ENCODE measurements around the gene EXOSC9.
A peak's percentile ranks its signal among the peaks of the same experiment; 100 is the strongest.

Gene EXOSC9

GRCh38 chr4:121800638-121800960, 524 bp upstream of the EXOSC9 start:
- H3K79me2 ChIP-seq (ENCODE audit: insufficient read depth, low read length): peaks cover 43% of the 10 kb centered on the region
- peaks cover 9% of the 10 kb centered on the region; the same call in 1 of the 2 replicates for H3K36me3 ChIP-seq (ENCODE audit: insufficient read depth, low read length)
- H3K4me1 ChIP-seq (ENCODE audit: insufficient read depth, low read length, poor library complexity, severe bottlenecking): peaks cover 33% of the 10 kb centered on the region
- H2AFZ ChIP-seq (ENCODE audit: low read length): peak overlapping the region; percentile 98
- H4K20me1 ChIP-seq (ENCODE audit: insufficient read depth, low read length, poor library complexity, severe bottlenecking): peaks cover 21% of the 10 kb centered on the region
- no peaks in the 10 kb centered on the region for H3K9me2 ChIP-seq (replicated peaks; ENCODE audit: low read depth, low read length)
- peaks cover 7% of the 10 kb centered on the region for H3K27me3 ChIP-seq (ENCODE audit: insufficient read depth, low read length, poor library complexity, severe bottlenecking)
- no peaks in the 10 kb centered on the region for H3K9me3 ChIP-seq (ENCODE audit: insufficient read depth, low read depth, low read length)
- H3K9ac ChIP-seq (ENCODE audit: low read depth, low read length, poor library complexity, severe bottlenecking): peak overlapping the region; percentile 95
- peak overlapping the region; percentile 95 for H3K4me3 ChIP-seq (ENCODE audit: low read length, poor library complexity, severe bottlenecking)
- H3K4me2 ChIP-seq (ENCODE audit: low read depth, low read length, poor library complexity, severe bottlenecking): peak overlapping the region; percentile 75
- H3F3A ChIP-seq (ENCODE audit: low read depth): no peaks in the 10 kb centered on the region
- TF ChIP-seq EZH2phosphoT487 (IDR thresholded peaks at IDR 0.05; ENCODE audit: borderline replicate concordance) (no peak), CTCF (conservative IDR thresholded peaks at IDR 0.05; ENCODE audit: low read length) (no peak)

GRCh38 chr4:121801715-121802075, 572 bp downstream of the EXOSC9 start:
- Histone ChIP-seq H2AFZ (ENCODE audit: low read length) (peak overlapping the region; percentile 98), H4K20me1 (ENCODE audit: insufficient read depth, low read length, poor library complexity, severe bottlenecking) (peaks cover 21% of the 10 kb centered on the region), H3K4me1 (ENCODE audit: insufficient read depth, low read length, poor library complexity, severe bottlenecking) (peaks cover 33% of the 10 kb centered on the region), H3K79me2 (ENCODE audit: insufficient read depth, low read length) (peaks cover 43% of the 10 kb centered on the region), H3K9ac (ENCODE audit: low read depth, low read length, poor library complexity, severe bottlenecking) (peak overlapping the region; percentile 95), H3F3A (ENCODE audit: low read depth) (no peaks in the 10 kb centered on the region), H3K9me2 (replicated peaks; ENCODE audit: low read depth, low read length) (no peaks in the 10 kb centered on the region), H3K27me3 (ENCODE audit: insufficient read depth, low read length, poor library complexity, severe bottlenecking) (peaks cover under 1% of the 10 kb centered on the region), H3K4me3 (ENCODE audit: low read length, poor library complexity, severe bottlenecking) (peak overlapping the region; percentile 95), H3K4me2 (ENCODE audit: low read depth, low read length, poor library complexity, severe bottlenecking) (peak overlapping the region; percentile 97), H3K9me3 (ENCODE audit: insufficient read depth, low read depth, low read length) (no peaks in the 10 kb centered on the region), H3K36me3 (ENCODE audit: insufficient read depth, low read length) (peaks cover 13% of the 10 kb centered on the region; the same call in 1 of the 2 replicates)
- TF ChIP-seq EZH2phosphoT487 (IDR thresholded peaks at IDR 0.05; ENCODE audit: borderline replicate concordance): no peak
- no peak for TF ChIP-seq CTCF (conservative IDR thresholded peaks at IDR 0.05; ENCODE audit: low read length)

- Histone ChIP-seq H3K9me3 (ENCODE audit: insufficient read depth, low read depth, low read length) (no peaks in the 10 kb centered on the region), H3K9ac (ENCODE audit: low read depth, low read length, poor library complexity, severe bottlenecking) (no peak overlapping the region), H3K9me2 (replicated peaks; ENCODE audit: low read depth, low read length) (no peaks in the 10 kb centered on the region), H3K4me1 (ENCODE audit: insufficient read depth, low read length, poor library complexity, severe bottlenecking) (peaks cover 27% of the 10 kb centered on the region), H3F3A (ENCODE audit: low read depth) (0 out of 2 replicates have a peak, but pooled peaks cover 8% of the 10 kb centered on the region), H3K4me3 (ENCODE audit: low read length, poor library complexity, severe bottlenecking) (no peak overlapping the region), H2AFZ (ENCODE audit: low read length) (no peak overlapping the region), H4K20me1 (ENCODE audit: insufficient read depth, low read length, poor library complexity, severe bottlenecking) (peaks cover 28% of the 10 kb centered on the region), H3K4me2 (ENCODE audit: low read depth, low read length, poor library complexity, severe bottlenecking) (no peak overlapping the region), H3K79me2 (ENCODE audit: insufficient read depth, low read length) (peaks cover 40% of the 10 kb centered on the region), H3K27me3 (ENCODE audit: insufficient read depth, low read length, poor library complexity, severe bottlenecking) (no peaks in the 10 kb centered on the region), H3K36me3 (ENCODE audit: insufficient read depth, low read length) (peaks cover 37% of the 10 kb centered on the region)
- no peak for TF ChIP-seq CTCF (conservative IDR thresholded peaks at IDR 0.05; ENCODE audit: low read length)
- TF ChIP-seq EZH2phosphoT487 (IDR thresholded peaks at IDR 0.05; ENCODE audit: borderline replicate concordance): no peak
Observed at GRCh38 chr4:121806411-121806810, 5.3 kb downstream of the EXOSC9 start.
